A549 (cell line): ENCODE results near the gene TAPBPL. TPM values are rescaled to one million over a fixed set of nuclear protein-coding genes. Genes with fewer than 3 reads are reported as not detected.
A peak's percentile ranks its signal among the peaks of the same experiment; 100 is the strongest.

Experiments used
- ATAC-seq, 2 experiments: fragments of 200-7000 bp in 1 of 2; fragments of >200 bp in 1 of 2; cut with Nextera tagmentation in 1 of 2; cut with Tn5 transposase in 1 of 2; 3 replicates each; pipeline versions ENCODE4 v1.8.0 to v1.9.1; 2018 to 2020; ENCODE audit warnings: mild to moderate bottlenecking in 1 of 2, moderate library complexity in 1 of 2
- CTCF ChIA-PET: fragments of 300-600 bp; sonication (Branson Sonifier 250); formaldehyde crosslinking; extraction: SDS; loops from one replicate; lab custom pipeline; 2021; ENCODE audit warnings: antibody characterized with exemption, inconsistent platforms; lab: Yijun Ruan, JAX
- POLR2A ChIA-PET: fragments of 350-600 bp; formaldehyde crosslinking; extraction: SDS; loops from one replicate; lab custom pipeline; 2021; ENCODE audit warnings: antibody characterized with exemption, inconsistent platforms; lab: Yijun Ruan, JAX
- DNase-seq, 2 experiments: peaks; one replicate each; pipeline versions ENCODE4 v3.0.0 to v3.0.0-alpha.2; 2011 to 2016; ENCODE audit warnings: low read depth in 1 of 2, low spot score in 1 of 2
- FAIRE-seq: peaks from 2 replicates; lab custom pipeline; 2011; peaks lifted over from hg19 to GRCh38; lab: Jason Lieb, UNC
- H3K27ac ChIP-seq, 2 experiments: fragments of >200 bp; sonication (Bioruptor Twin); formaldehyde crosslinking; 3 replicates each; pipeline ENCODE4 v1.5.1; 2016 to 2017
- H3K4me1 ChIP-seq: fragments of >200 bp; sonication (Bioruptor Twin); formaldehyde crosslinking; 3 replicates; pipeline ENCODE4 v1.6.1; 2016
- H3K4me2 ChIP-seq: fragments of >200 bp; sonication (Bioruptor Twin); formaldehyde crosslinking; 3 replicates; pipeline ENCODE4 v1.6.1; 2016
- H3K4me3 ChIP-seq: fragments of >200 bp; sonication (Bioruptor Twin); formaldehyde crosslinking; 3 replicates; pipeline ENCODE4 v1.5.1; 2016
- H3K9me3 ChIP-seq: fragments of >200 bp; sonication (Bioruptor Twin); formaldehyde crosslinking; 3 replicates; pipeline ENCODE4 v1.6.1; 2016
- CBX2 ChIP-seq: fragments of 200-600 bp; sonication (generic); IDR thresholded peaks from 2 replicates; pipeline ENCODE4 v1.6.1; 2016; ENCODE audit warnings: low read depth, mild to moderate bottlenecking, borderline replicate concordance
- EHF ChIP-seq: fragments of 250-450 bp; sonication (Bioruptor Pico); IDR thresholded peaks from 2 replicates; pipeline ENCODE4 v1.5.0; 2020; ENCODE audit warnings: mild to moderate bottlenecking
- EP300 ChIP-seq, 2 experiments: fragments of >200 bp; sonication (Bioruptor Twin); formaldehyde crosslinking; IDR thresholded peaks; 2 replicates in 1 of 2; 3 replicates in 1 of 2; pipeline ENCODE4 v1.6.1; 2016 to 2017
- ESRRA ChIP-seq: fragments of 150-350 bp; IDR thresholded peaks from 2 replicates; pipeline ENCODE4 v1.6.1; 2014; ENCODE audit warnings: mild to moderate bottlenecking, low read length, borderline replicate concordance
- FOSL2 ChIP-seq, 2 experiments: fragments of 450-650 bp in 1 of 2; fragments of >200 bp in 1 of 2; sonication (Bioruptor Twin) in 1 of 2; formaldehyde crosslinking; IDR thresholded peaks; 2 replicates each; pipeline versions ENCODE4 v1.5.0 to v1.6.1; 2016 to 2020; ENCODE audit warnings: mild to moderate bottlenecking in 1 of 2, moderate library complexity in 1 of 2
- FOXS1 ChIP-seq: fragments of 250-450 bp; sonication (Bioruptor Pico); IDR thresholded peaks from 2 replicates; pipeline ENCODE4 v1.5.0; 2020; ENCODE audit warnings: mild to moderate bottlenecking, moderate library complexity
- JUN ChIP-seq, 2 experiments: fragments of >200 bp; sonication (Bioruptor Twin); formaldehyde crosslinking; IDR thresholded peaks; 2 replicates in 1 of 2; 3 replicates in 1 of 2; pipeline ENCODE4 v1.6.1; 2016 to 2017
- JUNB ChIP-seq: fragments of >200 bp; sonication (Bioruptor Twin); formaldehyde crosslinking; IDR thresholded peaks from 2 replicates; pipeline ENCODE4 v1.6.1; 2016
- KDM1A ChIP-seq: fragments of 200-600 bp; sonication (generic); IDR thresholded peaks from 2 replicates; pipeline ENCODE4 v1.6.1; 2016; ENCODE audit warnings: low read depth, mild to moderate bottlenecking
- KDM5A ChIP-seq: fragments of 200-600 bp; sonication (generic); IDR thresholded peaks from 2 replicates; pipeline ENCODE4 v1.6.1; 2016; ENCODE audit warnings: antibody characterized with exemption, mild to moderate bottlenecking
- MAZ ChIP-seq: fragments of 150-350 bp; IDR thresholded peaks from 2 replicates; pipeline ENCODE4 v1.6.1; 2014; ENCODE audit warnings: antibody characterized with exemption, low read depth, low read length, borderline replicate concordance
- NFE2L2 ChIP-seq: fragments of 150-350 bp; conservative IDR thresholded peaks from 2 replicates; pipeline ENCODE4 v1.6.1; 2014; ENCODE audit warnings: low read length
- NR3C1 ChIP-seq: fragments of >200 bp; sonication (Bioruptor Twin); formaldehyde crosslinking; IDR thresholded peaks from 3 replicates; pipeline ENCODE4 v1.6.1; 2017
- RAD21 ChIP-seq, 2 experiments: fragments of >200 bp in 1 of 2; sonication (Bioruptor Twin) in 1 of 2; formaldehyde crosslinking in 1 of 2; IDR thresholded peaks in 1 of 2; conservative IDR thresholded peaks in 1 of 2; 2 replicates in 1 of 2; 3 replicates in 1 of 2; pipeline ENCODE4 v1.6.1; 2012 to 2018; ENCODE audit warnings: inconsistent platforms in 1 of 2
- RARB ChIP-seq: fragments of 250-450 bp; sonication (Bioruptor Pico); IDR thresholded peaks from 2 replicates; pipeline ENCODE4 v1.8.0; 2021; ENCODE audit warnings: mild to moderate bottlenecking, moderate library complexity
- RCOR1 ChIP-seq: fragments of 150-350 bp; IDR thresholded peaks from 2 replicates; pipeline ENCODE4 v1.6.1; 2014; ENCODE audit warnings: antibody characterized with exemption, low read length, low read depth
- RNF2 ChIP-seq: fragments of 200-600 bp; sonication (generic); IDR thresholded peaks from 2 replicates; pipeline ENCODE4 v1.6.1; 2016; ENCODE audit warnings: low read depth, mild to moderate bottlenecking, antibody characterized with exemption, moderate library complexity, borderline replicate concordance
- TFCP2L1 ChIP-seq: fragments of 250-450 bp; sonication (Bioruptor Pico); IDR thresholded peaks from 2 replicates; pipeline ENCODE4 v1.5.0; 2021; ENCODE audit warnings: mild to moderate bottlenecking
- ZC3H11A ChIP-seq: fragments of 450-650 bp; IDR thresholded peaks from 2 replicates; pipeline ENCODE4 v1.6.1; 2014; ENCODE audit warnings: antibody characterized with exemption, mild to moderate bottlenecking
- WGBS: methylation state at CpG from one replicate; pipeline ENCODE4 v1.1.6; 2017; ENCODE audit errors: missing lambda C conversion rate; 5-methylcytosine and 5-hydroxymethylcytosine counted together
- polyA plus RNA-seq, 4 experiments: library from polyadenylated mRNA; depleted of rRNA in 3 of 4; stranded (reverse); fragments of >200 nt; fragmentation: RNase III in 1 of 4; extraction: RNeasy Plus Mini Kit Qiagen cat#74134 plus additional on column Dnase treatment in 1 of 4; gene quantifications; 2 replicates in 3 of 4; 3 replicates in 1 of 4; pipeline ENCODE4 v1.2.3, GENCODE V29; 2011 to 2017
- TF ChIP-seq, protein P1 (sequence below): fragments of 250-450 bp; sonication (Bioruptor Pico); IDR thresholded peaks from 2 replicates; pipeline ENCODE4 v1.5.0; 2021; ENCODE audit warnings: mild to moderate bottlenecking, moderate library complexity, borderline replicate concordance
- TF ChIP-seq, protein P2 (sequence below): fragments of >200 bp; sonication (Bioruptor Twin); formaldehyde crosslinking; IDR thresholded peaks from 2 replicates; pipeline ENCODE4 v1.6.1; 2016
- TF ChIP-seq, protein P3 (sequence below): fragments of 150-350 bp; IDR thresholded peaks from 2 replicates; pipeline ENCODE4 v1.6.1; 2014; ENCODE audit warnings: low read depth, mild to moderate bottlenecking, low read length
- TF ChIP-seq, protein P4 (sequence below): IDR thresholded peaks from 2 replicates; pipeline ENCODE4 v1.6.1; 2012

TAPBPL gene
- polyA plus RNA-seq, 2 of the 4 experiments (the other 2 are of a cell fraction), result 2.8 to 3.6 TPM

DNA sequence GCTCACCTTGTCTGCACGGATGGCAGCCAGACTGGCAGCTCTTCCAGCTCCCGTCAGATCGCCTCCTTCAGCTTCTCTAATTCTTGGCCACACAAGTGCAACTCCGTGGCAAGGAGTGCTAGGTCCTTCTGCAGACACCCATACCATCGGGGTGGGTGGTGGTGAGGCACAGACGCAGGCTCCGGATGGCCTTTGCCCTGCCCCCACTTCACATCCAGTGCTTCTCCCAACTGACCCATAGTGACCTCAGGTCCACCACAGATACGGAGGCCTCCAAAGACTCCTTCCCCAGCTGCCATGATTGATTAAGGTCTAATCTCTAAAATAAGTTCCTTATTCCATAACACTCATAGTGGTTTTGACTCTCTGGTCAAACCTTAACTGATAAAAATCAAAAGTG lies 27.0 kb upstream of the TAPBPL start:
- ATAC-seq (no peak), FAIRE-seq (no peak), DNase-seq (no peak)
- Histone ChIP-seq H3K4me3 (no peak overlapping the region), H3K4me1 (peaks cover 30% of the 10 kb centered on the region), H3K27ac (peak overlapping the region in 1 of 2 experiments; percentile 76; a peak in 3 of 6 replicates), H3K4me2 (no peak overlapping the region), H3K9me3 (no peaks in the 10 kb centered on the region)
- no peak for TF ChIP-seq EP300 (IDR thresholded peaks at IDR 0.05)
- 89% methylated on average over 8 of the region's 8 CpGs for WGBS
- CTCF ChIA-PET, result interaction anchor here (0.6 to 8.1 kb wide), 15 partner anchors 10 to 436 kb away, joined by 3 to 121 read pairs (median 9); partner anchors contain the start of genes CD27, GAPDH, TAPBPL and VAMP1
- POLR2A ChIA-PET, result interaction anchor here (0.9 kb wide), 2 partner anchors 41 to 110 kb away, joined by 3 read pairs; no protein-coding TSS in a partner anchor

DNA sequence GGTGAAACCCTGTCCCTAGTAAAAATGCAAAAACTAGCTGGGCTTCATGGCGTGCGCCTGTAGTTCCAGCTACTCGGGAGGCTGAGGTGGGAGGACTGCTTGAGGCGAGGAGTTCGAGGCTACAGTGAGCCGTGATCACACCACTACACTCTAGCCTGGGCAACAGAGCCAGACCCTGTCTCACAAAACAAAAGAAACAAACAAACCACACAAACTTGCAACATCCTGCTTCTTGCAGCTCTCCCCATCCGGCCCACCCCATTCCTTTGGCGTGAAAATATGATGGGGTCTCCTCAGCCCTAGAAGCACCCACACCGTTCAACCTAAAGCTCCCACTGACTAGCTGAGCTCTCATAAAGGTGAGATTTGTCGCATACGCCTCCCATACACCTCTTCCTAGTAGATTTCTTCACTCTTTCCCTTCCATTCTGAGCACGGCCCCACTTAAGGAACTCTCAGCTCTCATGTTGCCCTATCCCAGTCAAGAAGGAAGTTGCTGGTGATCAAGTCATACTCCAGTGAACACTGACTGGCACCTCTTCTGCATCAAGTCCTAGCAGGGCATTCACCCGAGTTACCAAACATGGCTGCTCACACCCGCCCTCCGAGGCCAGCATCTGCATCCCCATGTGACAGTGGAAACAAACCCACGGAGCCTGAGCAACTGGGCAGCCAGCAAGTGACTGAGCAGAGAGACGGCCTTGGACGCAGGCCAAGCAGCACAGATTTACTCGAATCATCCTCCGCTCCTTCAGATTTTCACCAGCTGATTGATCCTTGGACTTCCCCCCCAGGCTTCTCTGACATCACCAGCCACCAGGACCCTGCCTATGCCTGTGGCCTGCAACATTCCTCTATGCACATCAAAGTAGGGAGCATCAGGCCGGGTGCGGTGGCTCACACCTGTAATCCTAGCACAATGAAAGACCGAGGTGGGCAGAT lies 26.0 kb upstream of the TAPBPL start:
- CTCF ChIA-PET, result interaction anchor here (0.7 to 8.1 kb wide), 12 partner anchors 9 to 112 kb away, joined by 3 to 121 read pairs (median 8); partner anchors contain the start of genes GAPDH and VAMP1
- no peak for TF ChIP-seq CBX2
- no peak for TF ChIP-seq JUN (IDR thresholded peaks at IDR 0.05)
- TF ChIP-seq NR3C1, result no peak
- no peak for TF ChIP-seq FOXS1 (CRISPR knock-in tag)
- TF ChIP-seq, protein P1, sequence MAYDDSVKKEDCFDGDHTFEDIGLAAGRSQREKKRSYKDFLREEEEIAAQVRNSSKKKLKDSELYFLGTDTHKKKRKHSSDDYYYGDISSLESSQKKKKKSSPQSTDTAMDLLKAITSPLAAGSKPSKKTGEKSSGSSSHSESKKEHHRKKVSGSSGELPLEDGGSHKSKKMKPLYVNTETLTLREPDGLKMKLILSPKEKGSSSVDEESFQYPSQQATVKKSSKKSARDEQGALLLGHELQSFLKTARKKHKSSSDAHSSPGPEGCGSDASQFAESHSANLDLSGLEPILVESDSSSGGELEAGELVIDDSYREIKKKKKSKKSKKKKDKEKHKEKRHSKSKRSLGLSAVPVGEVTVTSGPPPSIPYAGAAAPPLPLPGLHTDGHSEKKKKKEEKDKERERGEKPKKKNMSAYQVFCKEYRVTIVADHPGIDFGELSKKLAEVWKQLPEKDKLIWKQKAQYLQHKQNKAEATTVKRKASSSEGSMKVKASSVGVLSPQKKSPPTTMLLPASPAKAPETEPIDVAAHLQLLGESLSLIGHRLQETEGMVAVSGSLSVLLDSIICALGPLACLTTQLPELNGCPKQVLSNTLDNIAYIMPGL (CRISPR knock-in tag), result no peak
- no peak for TF ChIP-seq RARB
- no peak for TF ChIP-seq NFE2L2
- TF ChIP-seq, protein P2, sequence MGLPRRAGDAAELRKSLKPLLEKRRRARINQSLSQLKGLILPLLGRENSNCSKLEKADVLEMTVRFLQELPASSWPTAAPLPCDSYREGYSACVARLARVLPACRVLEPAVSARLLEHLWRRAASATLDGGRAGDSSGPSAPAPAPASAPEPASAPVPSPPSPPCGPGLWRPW, result no peak
- TF ChIP-seq RCOR1, result no peak
- TF ChIP-seq, protein P3, sequence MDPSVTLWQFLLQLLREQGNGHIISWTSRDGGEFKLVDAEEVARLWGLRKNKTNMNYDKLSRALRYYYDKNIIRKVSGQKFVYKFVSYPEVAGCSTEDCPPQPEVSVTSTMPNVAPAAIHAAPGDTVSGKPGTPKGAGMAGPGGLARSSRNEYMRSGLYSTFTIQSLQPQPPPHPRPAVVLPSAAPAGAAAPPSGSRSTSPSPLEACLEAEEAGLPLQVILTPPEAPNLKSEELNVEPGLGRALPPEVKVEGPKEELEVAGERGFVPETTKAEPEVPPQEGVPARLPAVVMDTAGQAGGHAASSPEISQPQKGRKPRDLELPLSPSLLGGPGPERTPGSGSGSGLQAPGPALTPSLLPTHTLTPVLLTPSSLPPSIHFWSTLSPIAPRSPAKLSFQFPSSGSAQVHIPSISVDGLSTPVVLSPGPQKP, result no peak
- TF ChIP-seq FOSL2 (IDR thresholded peaks at IDR 0.05), result no peak
- TF ChIP-seq FOSL2 (CRISPR knock-in tag; IDR thresholded peaks at IDR 0.05), result no peak
- TF ChIP-seq TFCP2L1 (CRISPR knock-in tag), result no peak
- TF ChIP-seq ESRRA, result no peak
- TF ChIP-seq, all 56 proteins: peak for 0
- peak in 1 of 2 experiments; percentile 40 for DNase-seq
- peaks cover 26% of the 10 kb centered on the region for H3K4me1 ChIP-seq
- FAIRE-seq, result no peak
- no peak overlapping the region for H3K4me3 ChIP-seq
- peak overlapping the region in 1 of 2 experiments; percentile 63; a peak in 3 of 6 replicates for H3K27ac ChIP-seq
- WGBS, result 88% methylated on average over 23 of the region's 23 CpGs
- no peak overlapping the region for H3K4me2 ChIP-seq
- ATAC-seq, result no peak
- no peaks in the 10 kb centered on the region for H3K9me3 ChIP-seq
- POLR2A ChIA-PET, result interaction anchor here (0.8 kb wide), 1 partner anchor 45 kb away, joined by 4 read pairs; the partner anchor contains the start of gene VAMP1

DNA sequence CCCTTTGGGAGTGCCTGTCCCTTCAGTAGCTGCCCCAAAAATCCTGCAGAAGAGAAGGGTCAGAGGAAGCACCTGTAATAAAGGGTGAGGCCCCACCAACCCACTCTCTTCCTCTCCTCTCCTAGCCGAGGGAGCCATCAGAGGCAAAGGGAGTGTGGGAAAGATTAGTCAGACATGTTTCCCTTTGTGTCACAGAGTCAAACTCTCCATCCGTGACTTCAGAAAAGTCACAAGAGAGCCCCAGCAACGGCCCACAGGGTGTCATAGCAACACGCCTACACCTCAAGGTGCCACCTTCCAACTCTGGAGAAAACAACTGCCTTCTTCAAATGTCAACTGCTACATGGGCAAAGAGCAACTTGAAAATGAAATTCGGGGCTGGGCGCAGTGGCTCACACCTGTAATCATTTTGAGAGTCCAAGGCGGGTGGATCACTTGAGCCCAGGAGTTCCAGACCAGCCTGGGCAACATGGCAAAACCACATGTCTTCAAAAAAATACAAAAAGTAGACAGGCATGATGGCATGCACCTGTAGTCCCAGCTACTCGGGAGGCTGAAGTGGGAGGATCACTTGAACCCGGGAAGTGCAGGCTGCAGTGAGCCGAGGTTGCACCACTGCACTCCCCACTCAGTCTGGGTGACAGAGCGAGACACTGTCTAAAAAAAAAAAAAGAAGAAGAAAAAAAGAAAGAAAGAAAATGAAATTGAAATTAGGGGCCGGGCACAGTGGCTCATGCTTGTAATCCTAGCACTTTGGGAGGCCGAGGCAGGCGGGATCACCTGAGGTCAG lies 24.8 kb upstream of the TAPBPL start:
- Histone ChIP-seq H3K9me3 (no peaks in the 10 kb centered on the region), H3K4me1 (peaks cover 35% of the 10 kb centered on the region), H3K4me2 (no peak overlapping the region), H3K4me3 (no peak overlapping the region), H3K27ac (peak overlapping the region; percentile 1 to 63; a peak in 4 of 6 replicates)
- 90% methylated on average over 14 of the region's 14 CpGs for WGBS
- ATAC-seq, result no peak
- no peak for FAIRE-seq
- CTCF ChIA-PET, result interaction anchor here (0.7 to 8.1 kb wide), 5 partner anchors 38 to 147 kb away, joined by 4 to 121 read pairs (median 18); partner anchors contain the start of gene GAPDH
- POLR2A ChIA-PET, result interaction anchor here (0.7 to 1.4 kb wide), 3 partner anchors 44 to 348 kb away, joined by 3 to 5 read pairs (median 4); partner anchors contain the start of gene VAMP1
- DNase-seq, result no peak
- TF ChIP-seq JUNB (no peak), RAD21 (conservative IDR thresholded peaks at IDR 0.05 in 1 of 2, IDR thresholded peaks at IDR 0.05 in 1 of 2) (no peak), FOSL2 (IDR thresholded peaks at IDR 0.05) (no peak), FOSL2 (CRISPR knock-in tag; IDR thresholded peaks at IDR 0.05) (no peak), EHF (CRISPR knock-in tag) (no peak), KDM1A (no peak), TFCP2L1 (CRISPR knock-in tag) (no peak), ZC3H11A (no peak), KDM5A (no peak), MAZ (no peak), RNF2 (no peak)
- TF ChIP-seq, protein P4, sequence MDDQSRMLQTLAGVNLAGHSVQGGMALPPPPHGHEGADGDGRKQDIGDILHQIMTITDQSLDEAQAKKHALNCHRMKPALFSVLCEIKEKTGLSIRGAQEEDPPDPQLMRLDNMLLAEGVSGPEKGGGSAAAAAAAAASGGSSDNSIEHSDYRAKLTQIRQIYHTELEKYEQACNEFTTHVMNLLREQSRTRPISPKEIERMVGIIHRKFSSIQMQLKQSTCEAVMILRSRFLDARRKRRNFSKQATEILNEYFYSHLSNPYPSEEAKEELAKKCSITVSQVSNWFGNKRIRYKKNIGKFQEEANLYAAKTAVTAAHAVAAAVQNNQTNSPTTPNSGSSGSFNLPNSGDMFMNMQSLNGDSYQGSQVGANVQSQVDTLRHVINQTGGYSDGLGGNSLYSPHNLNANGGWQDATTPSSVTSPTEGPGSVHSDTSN, result no peak
- TF ChIP-seq, protein P3, result no peak
